GM19463 (cell line): ENCODE results near the gene PRB2.
"Not testable (repeated sequence)": the region's sequence is repeated elsewhere in the genome, so short reads cannot be mapped to it uniquely, and the experiment has no call there.

ENCODE experiments used
- ATAC-seq: cut with Tn5 transposase; IDR thresholded peaks from one replicate; pipeline ENCODE4 v1.9.1; 2021; ENCODE audit warnings: mild to moderate bottlenecking, moderate library complexity; ENCODE audit not compliant: unreplicated experiment

PRB2 gene

GRCh38 chr12:11395467-11395866 is at the start of gene PRB2:
Gene PRB2, minus strand, starts transcription at chr12:11395567. Its CDS starts 38 bp downstream, at chr12:11395529.
- ATAC-seq = not testable (repeated sequence)

GRCh38 chr12:11437966-11438365 is 42.6 kb upstream of the PRB2 start:
- no peak for ATAC-seq

GRCh38 chr12:11433664-11434063 is 38.3 kb upstream of the PRB2 start:
- no peak for ATAC-seq

- ATAC-seq = no peak
Observed at GRCh38 chr12:11431486-11431885, 36.1 kb upstream of the PRB2 start.

- ATAC-seq = no peak
Observed at GRCh38 chr12:11427341-11427740, 32.0 kb upstream of the PRB2 start.

GRCh38 chr12:11412731-11413130 is 17.4 kb upstream of the PRB2 start:
- no peak for ATAC-seq

GRCh38 chr12:11408096-11408495 is 12.7 kb upstream of the PRB2 start:
- ATAC-seq = no peak

- no peak for ATAC-seq
Observed at GRCh38 chr12:11397366-11397765, 2.0 kb upstream of the PRB2 start.

GRCh38 chr12:11391456-11391855 is 3.9 kb downstream of the PRB2 start:
- not testable (repeated sequence) for ATAC-seq

- ATAC-seq = not testable (repeated sequence)
Observed at GRCh38 chr12:11377420-11377819, 17.9 kb downstream of the PRB2 start.

- no peak for ATAC-seq
Observed at GRCh38 chr12:11361151-11361550, 34.2 kb downstream of the PRB2 start.

GRCh38 chr12:11360205-11360883 is 35.0 kb downstream of the PRB2 start:
- not testable (repeated sequence) for ATAC-seq

GRCh38 chr12:11351736-11352135 is 43.6 kb downstream of the PRB2 start:
- ATAC-seq = not testable (repeated sequence)

GRCh38 chr12:11348439-11348838 is 46.9 kb downstream of the PRB2 start:
- ATAC-seq = no peak

GRCh38 chr12:11347810-11348209 is 47.6 kb downstream of the PRB2 start:
- ATAC-seq = no peak

- no peak for ATAC-seq
Observed at GRCh38 chr12:11344500-11344899, 50.9 kb downstream of the PRB2 start.
